ENCODE measurements around the gene CRADD. TPM values are rescaled to one million over a fixed set of nuclear protein-coding genes. Genes with fewer than 3 reads are reported as not detected.

Gene CRADD
- polyA plus RNA-seq, 1 of the 3 experiments (the other 2 are of a cell fraction): 13.6 TPM

GRCh38 chr12:93751864-93752610 lies 74.9 kb downstream of the CRADD start:
- H3K27ac ChIP-seq (ENCODE audit: low read depth in 2 of 2, low read length in 1 of 2): no peak overlapping the region
- no peaks in the 10 kb centered on the region for H3K9me2 ChIP-seq
- H3K4me2 ChIP-seq: no peak overlapping the region
- no peaks in the 10 kb centered on the region for H3F3A ChIP-seq (replicated peaks; ENCODE audit: insufficient read depth)
- H2AFZ ChIP-seq (ENCODE audit: low read depth): no peak overlapping the region
- H3K79me2 ChIP-seq (ENCODE audit: insufficient read depth): no peaks in the 10 kb centered on the region
- TF ChIP-seq POLR2AphosphoS5 (IDR thresholded peaks at IDR 0.05; ENCODE audit: low read depth, low read length) (no peak), MXI1 (IDR thresholded peaks at IDR 0.05; ENCODE audit: low read depth, low read length) (no peak), FOXJ3 (CRISPR knock-in tag; IDR thresholded peaks at IDR 0.05) (no peak), REST (IDR thresholded peaks at IDR 0.05; ENCODE audit: low read depth, low read length) (no peak), CHD2 (IDR thresholded peaks at IDR 0.05; ENCODE audit: low read length, partially characterized antibody) (no peak), RCOR1 (IDR thresholded peaks at IDR 0.05; ENCODE audit: low read length) (no peak), RXRA (IDR thresholded peaks at IDR 0.05; ENCODE audit: borderline replicate concordance, low read depth) (no peak)
- DNase-seq: no peak
- ChIA-PET CTCF (interaction anchor here (0.8 to 2.0 kb wide), 3 partner anchors 9 to 350 kb away, joined by 3 to 4 read pairs (median 4); no protein-coding TSS in a partner anchor), POLR2A (interaction anchor here (0.8 kb wide), 1 partner anchor 32 kb away, joined by 3 read pairs; no protein-coding TSS in a partner anchor)
- peaks cover 0 to 11% of the 10 kb centered on the region in 2 experiments; a peak in 2 of 4 replicates for H3K4me1 ChIP-seq (ENCODE audit: control insufficient read depth in 1 of 2, insufficient read depth in 2 of 2, low read depth in 1 of 2, low read length in 1 of 2)
- H3K36me3 ChIP-seq (replicated peaks in 1 of 2; ENCODE audit: control insufficient read depth in 1 of 2, insufficient read depth in 2 of 2, low read length in 1 of 2): no peaks in the 10 kb centered on the region
- H3K9me3 ChIP-seq: no peaks in the 10 kb centered on the region
- H4K20me1 ChIP-seq (ENCODE audit: insufficient read depth): no peaks in the 10 kb centered on the region
- no peak overlapping the region for H3K4me3 ChIP-seq (ENCODE audit: low read depth in 2 of 2, low read length in 1 of 2)
- no peaks in the 10 kb centered on the region for H3K27me3 ChIP-seq (ENCODE audit: insufficient read depth)
- H3K9ac ChIP-seq: no peak overlapping the region
- 94% methylated on average over 6 of the region's 6 CpGs for WGBS (ENCODE audit: low lambda C conversion rate)

GRCh38 chr12:93753285-93753684 lies 76.1 kb downstream of the CRADD start:
- H3K9me2 ChIP-seq: no peaks in the 10 kb centered on the region
- 98% methylated on average over 3 of the region's 3 CpGs for WGBS (ENCODE audit: low lambda C conversion rate)
- no peaks in the 10 kb centered on the region for H3F3A ChIP-seq (replicated peaks; ENCODE audit: insufficient read depth)
- no peak overlapping the region for H3K4me2 ChIP-seq
- no peaks in the 10 kb centered on the region for H3K79me2 ChIP-seq (ENCODE audit: insufficient read depth)
- H3K9me3 ChIP-seq: no peaks in the 10 kb centered on the region
- ChIA-PET POLR2A (no interaction called here), CTCF (interaction anchor here (1.4 to 2.0 kb wide), 4 partner anchors 11 to 349 kb away, joined by 4 to 7 read pairs (median 4); no protein-coding TSS in a partner anchor)
- H3K27ac ChIP-seq (ENCODE audit: low read depth in 2 of 2, low read length in 1 of 2): no peak overlapping the region
- no peaks in the 10 kb centered on the region for H3K36me3 ChIP-seq (replicated peaks in 1 of 2; ENCODE audit: control insufficient read depth in 1 of 2, insufficient read depth in 2 of 2, low read length in 1 of 2)
- H2AFZ ChIP-seq (ENCODE audit: low read depth): no peak overlapping the region
- no peaks in the 10 kb centered on the region for H3K27me3 ChIP-seq (ENCODE audit: insufficient read depth)
- no peaks in the 10 kb centered on the region for H4K20me1 ChIP-seq (ENCODE audit: insufficient read depth)
- no peak overlapping the region for H3K4me3 ChIP-seq (ENCODE audit: low read depth in 2 of 2, low read length in 1 of 2)
- peaks cover 0 to 13% of the 10 kb centered on the region in 2 experiments; a peak in 2 of 4 replicates for H3K4me1 ChIP-seq (ENCODE audit: control insufficient read depth in 1 of 2, insufficient read depth in 2 of 2, low read depth in 1 of 2, low read length in 1 of 2)
- no peak for DNase-seq
- no peak overlapping the region for H3K9ac ChIP-seq
- no peak for TF ChIP-seq MXI1 (IDR thresholded peaks at IDR 0.05; ENCODE audit: low read depth, low read length)
- no peak for TF ChIP-seq POLR2AphosphoS5 (IDR thresholded peaks at IDR 0.05; ENCODE audit: low read depth, low read length)
- no peak for TF ChIP-seq RFX5 (IDR thresholded peaks at IDR 0.05; ENCODE audit: low read length)
- no peak for TF ChIP-seq MAX (IDR thresholded peaks at IDR 0.05; ENCODE audit: low read depth)
- no peak for TF ChIP-seq USF2 (IDR thresholded peaks at IDR 0.05; ENCODE audit: borderline replicate concordance, low read depth, low read length)
- no peak for TF ChIP-seq FOSL2 (IDR thresholded peaks at IDR 0.05; ENCODE audit: borderline replicate concordance, low read depth)
- TF ChIP-seq REST (IDR thresholded peaks at IDR 0.05; ENCODE audit: low read depth, low read length): no peak
- TF ChIP-seq MEF2A (IDR thresholded peaks at IDR 0.05; ENCODE audit: borderline replicate concordance, low read depth): no peak
- TF ChIP-seq JUND (IDR thresholded peaks at IDR 0.05): no peak
- TF ChIP-seq EZH2phosphoT487 (IDR thresholded peaks at IDR 0.05; ENCODE audit: borderline replicate concordance, low read depth): no peak
- no peak for TF ChIP-seq TEAD4 (IDR thresholded peaks at IDR 0.05; ENCODE audit: borderline replicate concordance, insufficient read depth)
- no peak for TF ChIP-seq TAF1 (IDR thresholded peaks at IDR 0.05; ENCODE audit: borderline replicate concordance, low read depth, low read length)
